ENCODE data around the gene RAB40AL.

- TF ChIP-seq POLR2A (IDR thresholded peaks at IDR 0.05; ENCODE audit: extremely low read depth, insufficient read length) (no peak), CTCF (IDR thresholded peaks at IDR 0.05; ENCODE audit: low read depth, low read length) (no peak), MAX (IDR thresholded peaks at IDR 0.05; ENCODE audit: low read depth, low read length) (no peak), MYC (IDR thresholded peaks at IDR 0.05; ENCODE audit: low read depth, low read length) (no peak)
These were observed 39.2 kb downstream of the RAB40AL start for GRCh38 chrX:102976286-102976685.

All from NB4 (cell line).